ENCODE measurements around the gene GFRA4.

DNA sequence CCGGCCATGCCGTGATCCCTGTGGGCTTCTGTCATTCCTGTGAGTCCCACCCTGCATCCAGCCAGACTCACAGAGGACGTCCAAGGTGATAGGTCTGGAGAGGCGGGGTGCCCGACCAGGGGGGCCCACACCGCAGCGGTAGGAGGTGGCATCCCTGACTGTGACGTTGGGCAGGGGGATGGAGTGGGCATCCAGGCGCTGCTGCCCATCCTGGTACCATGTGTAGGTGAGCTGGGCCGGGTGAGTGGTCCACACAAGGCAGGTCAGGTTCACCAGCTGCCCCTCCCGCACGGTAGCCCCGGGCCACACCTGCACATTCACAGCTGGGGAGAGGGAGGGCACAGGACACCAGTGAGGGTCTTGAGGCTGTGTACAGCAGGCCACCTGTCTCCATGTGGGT lies 30.2 kb upstream of the GFRA4 start:
- TF ChIP-seq, protein P1, sequence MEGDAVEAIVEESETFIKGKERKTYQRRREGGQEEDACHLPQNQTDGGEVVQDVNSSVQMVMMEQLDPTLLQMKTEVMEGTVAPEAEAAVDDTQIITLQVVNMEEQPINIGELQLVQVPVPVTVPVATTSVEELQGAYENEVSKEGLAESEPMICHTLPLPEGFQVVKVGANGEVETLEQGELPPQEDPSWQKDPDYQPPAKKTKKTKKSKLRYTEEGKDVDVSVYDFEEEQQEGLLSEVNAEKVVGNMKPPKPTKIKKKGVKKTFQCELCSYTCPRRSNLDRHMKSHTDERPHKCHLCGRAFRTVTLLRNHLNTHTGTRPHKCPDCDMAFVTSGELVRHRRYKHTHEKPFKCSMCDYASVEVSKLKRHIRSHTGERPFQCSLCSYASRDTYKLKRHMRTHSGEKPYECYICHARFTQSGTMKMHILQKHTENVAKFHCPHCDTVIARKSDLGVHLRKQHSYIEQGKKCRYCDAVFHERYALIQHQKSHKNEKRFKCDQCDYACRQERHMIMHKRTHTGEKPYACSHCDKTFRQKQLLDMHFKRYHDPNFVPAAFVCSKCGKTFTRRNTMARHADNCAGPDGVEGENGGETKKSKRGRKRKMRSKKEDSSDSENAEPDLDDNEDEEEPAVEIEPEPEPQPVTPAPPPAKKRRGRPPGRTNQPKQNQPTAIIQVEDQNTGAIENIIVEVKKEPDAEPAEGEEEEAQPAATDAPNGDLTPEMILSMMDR (IDR thresholded peaks at IDR 0.05): no peak
- TF ChIP-seq POLR2A (IDR thresholded peaks at IDR 0.05): no peak
- TF ChIP-seq POLR2AphosphoS5 (IDR thresholded peaks at IDR 0.05; ENCODE audit: insufficient read depth in 1 of 2, low read depth in 1 of 2): no peak

All from vagina (tissue), 2 donors.